SK-N-SH treated with all-trans-retinoic acid at 6 μM for 48 hours (cell line): ENCODE results near the gene CLCA1.

Source experiments
- ATAC-seq: fragments of 200-7000 bp; cut with Tn5 transposase; 3 replicates; pipeline ENCODE4 v1.9.1; 2020; ENCODE audit warnings: mild to moderate bottlenecking, moderate library complexity
- ARNTL ChIP-seq: fragments of 450-650 bp; formaldehyde crosslinking; IDR thresholded peaks from 2 replicates; pipeline ENCODE4 v1.5.0; 2020; ENCODE audit warnings: low read depth, mild to moderate bottlenecking, moderate library complexity, borderline replicate concordance
- CREB5 ChIP-seq: fragments of 250-450 bp; sonication (Bioruptor Pico); IDR thresholded peaks from 2 replicates; pipeline ENCODE4 v1.5.1; 2020; ENCODE audit warnings: low read depth, mild to moderate bottlenecking, moderate library complexity
- CSDC2 ChIP-seq: fragments of 250-450 bp; sonication (Bioruptor Pico); IDR thresholded peaks from 2 replicates; pipeline ENCODE4 v1.5.0; 2020; ENCODE audit warnings: mild to moderate bottlenecking, moderate library complexity
- ESRRG ChIP-seq: fragments of 250-450 bp; sonication (Bioruptor Pico); IDR thresholded peaks from 2 replicates; pipeline ENCODE4 v1.6.1; 2021; ENCODE audit warnings: mild to moderate bottlenecking
- GLIS3 ChIP-seq: fragments of 250-450 bp; sonication (Bioruptor Pico); IDR thresholded peaks from 2 replicates; pipeline ENCODE4 v1.5.0; 2020; ENCODE audit warnings: mild to moderate bottlenecking, moderate library complexity
- ISL1 ChIP-seq: fragments of 250-450 bp; sonication (Bioruptor Pico); IDR thresholded peaks from 2 replicates; pipeline ENCODE4 v2.1.2; 2022; ENCODE audit warnings: mild to moderate bottlenecking, moderate library complexity
- OSR1 ChIP-seq: fragments of 250-450 bp; sonication (Bioruptor Pico); IDR thresholded peaks from 2 replicates; pipeline ENCODE4 v1.8.0; 2022; ENCODE audit warnings: moderate library complexity, mild to moderate bottlenecking, inconsistent platforms
- PATZ1 ChIP-seq: fragments of 250-450 bp; sonication (Bioruptor Pico); IDR thresholded peaks from 2 replicates; pipeline ENCODE4 v1.8.0; 2020; ENCODE audit warnings: mild to moderate bottlenecking, moderate library complexity, borderline replicate concordance
- PPARA ChIP-seq: fragments of 250-450 bp; sonication (Bioruptor Pico); IDR thresholded peaks from 2 replicates; pipeline ENCODE4 v1.5.0; 2020; ENCODE audit warnings: mild to moderate bottlenecking, borderline replicate concordance
- RARB ChIP-seq: fragments of 250-450 bp; sonication (Bioruptor Pico); IDR thresholded peaks from 2 replicates; pipeline ENCODE4 v1.8.0; 2021; ENCODE audit warnings: mild to moderate bottlenecking, moderate library complexity
- SNAI2 ChIP-seq: fragments of 250-450 bp; sonication (Bioruptor Pico); IDR thresholded peaks from 2 replicates; pipeline ENCODE4 v1.5.0; 2020; ENCODE audit warnings: mild to moderate bottlenecking, moderate library complexity
- TCF4 ChIP-seq: fragments of 250-450 bp; sonication (Bioruptor Pico); IDR thresholded peaks from 2 replicates; pipeline ENCODE4 v1.8.0; 2021; ENCODE audit warnings: mild to moderate bottlenecking, moderate library complexity, borderline replicate concordance
- TOX ChIP-seq: fragments of 250-450 bp; sonication (Bioruptor Pico); IDR thresholded peaks from 2 replicates; pipeline ENCODE4 v1.8.0; 2021; ENCODE audit warnings: mild to moderate bottlenecking, moderate library complexity, borderline replicate concordance
- TSHZ2 ChIP-seq: fragments of 250-450 bp; sonication (Bioruptor Pico); IDR thresholded peaks from 2 replicates; pipeline ENCODE4 v1.5.0; 2020; ENCODE audit warnings: mild to moderate bottlenecking, moderate library complexity
- ZC3H10 ChIP-seq: fragments of 250-450 bp; sonication (Bioruptor Pico); IDR thresholded peaks from 2 replicates; pipeline ENCODE4 v1.5.1; 2021; ENCODE audit warnings: mild to moderate bottlenecking, moderate library complexity
- ZFP3 ChIP-seq: fragments of 250-450 bp; sonication (Bioruptor Pico); IDR thresholded peaks from 2 replicates; pipeline ENCODE4 v1.5.0; 2020; ENCODE audit warnings: mild to moderate bottlenecking, moderate library complexity
- ZFP30 ChIP-seq: fragments of 450-650 bp; formaldehyde crosslinking; IDR thresholded peaks from 2 replicates; pipeline ENCODE4 v1.5.0; 2022; ENCODE audit warnings: mild to moderate bottlenecking, moderate library complexity
- ZNF70 ChIP-seq: fragments of 450-650 bp; formaldehyde crosslinking; IDR thresholded peaks from 2 replicates; pipeline ENCODE4 v1.5.0; 2020; ENCODE audit warnings: mild to moderate bottlenecking, moderate library complexity
- ZNF8 ChIP-seq: fragments of 450-650 bp; formaldehyde crosslinking; IDR thresholded peaks from 2 replicates; pipeline ENCODE4 v1.5.0; 2020; ENCODE audit warnings: mild to moderate bottlenecking, moderate library complexity

CLCA1 gene

GRCh38 chr1:86448670-86449069, 20.1 kb upstream of the CLCA1 start (continued):
- TF ChIP-seq CREB5 (CRISPR knock-in tag) (no peak), ZFP30 (CRISPR knock-in tag) (no peak)

- no peak for TF ChIP-seq ESRRG (CRISPR knock-in tag)
- TF ChIP-seq GLIS3 (CRISPR knock-in tag), result no peak
- TF ChIP-seq RARB (CRISPR knock-in tag), result no peak
- no peak for TF ChIP-seq TCF4
- TF ChIP-seq ZNF8 (CRISPR knock-in tag), result no peak
- no peak for TF ChIP-seq CSDC2
- TF ChIP-seq PPARA, result no peak
- TF ChIP-seq CREB5 (CRISPR knock-in tag), result no peak
- no peak for TF ChIP-seq PATZ1 (CRISPR knock-in tag)
- TF ChIP-seq ZC3H10 (CRISPR knock-in tag), result no peak
- no peak for ATAC-seq
These were observed 19.6 kb upstream of the CLCA1 start for GRCh38 chr1:86449103-86449502.

- ATAC-seq, result no peak
- TF ChIP-seq ZC3H10 (CRISPR knock-in tag) (no peak), PATZ1 (CRISPR knock-in tag) (no peak), ZNF70 (CRISPR knock-in tag) (no peak), ISL1 (CRISPR knock-in tag) (no peak), ZFP3 (CRISPR knock-in tag) (no peak), ARNTL (CRISPR knock-in tag) (no peak)
These were observed 17.9 kb upstream of the CLCA1 start for GRCh38 chr1:86450847-86451246.

- no peak for ATAC-seq
- no peak for TF ChIP-seq ZNF8 (CRISPR knock-in tag)
- TF ChIP-seq ARNTL (CRISPR knock-in tag), result no peak
- no peak for TF ChIP-seq OSR1 (CRISPR knock-in tag)
- TF ChIP-seq CSDC2, result no peak
- no peak for TF ChIP-seq TSHZ2 (CRISPR knock-in tag)
- no peak for TF ChIP-seq SNAI2 (CRISPR knock-in tag)
- TF ChIP-seq ZFP3 (CRISPR knock-in tag), result no peak
- no peak for TF ChIP-seq PATZ1 (CRISPR knock-in tag)
- no peak for TF ChIP-seq ZC3H10 (CRISPR knock-in tag)
- no peak for TF ChIP-seq PPARA
- no peak for TF ChIP-seq TCF4
- no peak for TF ChIP-seq ZFP30 (CRISPR knock-in tag)
- TF ChIP-seq ESRRG (CRISPR knock-in tag), result no peak
- no peak for TF ChIP-seq ZNF70 (CRISPR knock-in tag)
- TF ChIP-seq ISL1 (CRISPR knock-in tag), result no peak
- TF ChIP-seq TOX (CRISPR knock-in tag), result no peak
- TF ChIP-seq, all 23 proteins: peak for 0
These were observed 15.1 kb upstream of the CLCA1 start for GRCh38 chr1:86453664-86454063.
